Hematopoietic multipotent progenitor cell treated with erythropoietin and hydrocortisone succinate and interleukin-3 and kit ligand, for 4 days (in vitro differentiated cells): ENCODE data around the gene SND1.
"Not testable (repeated sequence)": the region's sequence is repeated elsewhere in the genome, so short reads cannot be mapped to it uniquely, and the experiment has no call there.

Experiments
- DNase-seq: peaks from one replicate; pipeline ENCODE4 v3.0.0-alpha.2; 2015

Gene SND1

DNA sequence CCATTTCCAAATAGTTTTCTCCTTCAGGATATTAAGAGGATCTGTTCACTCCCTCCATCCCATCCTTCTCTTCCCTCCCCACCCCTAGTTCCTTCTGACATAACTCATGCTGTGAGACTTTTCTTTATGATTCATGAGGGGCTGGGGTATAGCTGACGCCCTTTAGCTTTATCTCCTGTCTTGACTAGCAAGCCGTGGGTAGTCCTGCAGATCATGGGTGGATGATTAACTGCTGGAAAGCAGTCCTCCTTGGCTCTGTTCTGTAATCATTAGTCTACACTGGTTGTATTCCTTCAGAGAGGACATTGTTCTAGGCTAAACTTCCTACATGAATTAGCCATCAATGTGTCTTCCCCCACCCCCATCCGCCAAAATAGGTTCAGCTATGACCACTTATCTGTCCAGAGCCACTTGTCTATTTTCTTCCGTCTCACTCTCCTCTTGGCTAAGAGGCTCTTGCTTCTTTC is 243.9 kb downstream of the SND1 start:
- peak; percentile 53 for DNase-seq

DNA sequence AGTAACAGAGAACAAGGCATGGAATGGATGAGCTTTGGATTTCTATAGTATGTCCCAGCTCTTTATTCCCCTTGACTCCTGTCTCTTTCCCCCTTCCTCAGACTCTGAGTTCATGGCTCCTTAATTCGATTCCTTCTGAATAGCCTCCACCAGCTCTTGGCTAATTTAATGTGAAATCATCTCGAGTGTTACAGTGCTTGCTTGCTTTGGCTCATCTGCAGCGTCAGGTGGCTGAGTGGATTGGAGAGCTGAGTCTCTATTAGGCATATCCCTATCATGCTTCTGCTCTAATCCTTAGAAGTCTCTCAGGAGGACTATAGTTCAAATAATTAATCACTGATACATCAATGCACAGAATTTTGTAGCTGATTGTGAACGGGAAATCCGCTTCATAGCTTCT is 244.7 kb downstream of the SND1 start:
- no peak for DNase-seq

DNA sequence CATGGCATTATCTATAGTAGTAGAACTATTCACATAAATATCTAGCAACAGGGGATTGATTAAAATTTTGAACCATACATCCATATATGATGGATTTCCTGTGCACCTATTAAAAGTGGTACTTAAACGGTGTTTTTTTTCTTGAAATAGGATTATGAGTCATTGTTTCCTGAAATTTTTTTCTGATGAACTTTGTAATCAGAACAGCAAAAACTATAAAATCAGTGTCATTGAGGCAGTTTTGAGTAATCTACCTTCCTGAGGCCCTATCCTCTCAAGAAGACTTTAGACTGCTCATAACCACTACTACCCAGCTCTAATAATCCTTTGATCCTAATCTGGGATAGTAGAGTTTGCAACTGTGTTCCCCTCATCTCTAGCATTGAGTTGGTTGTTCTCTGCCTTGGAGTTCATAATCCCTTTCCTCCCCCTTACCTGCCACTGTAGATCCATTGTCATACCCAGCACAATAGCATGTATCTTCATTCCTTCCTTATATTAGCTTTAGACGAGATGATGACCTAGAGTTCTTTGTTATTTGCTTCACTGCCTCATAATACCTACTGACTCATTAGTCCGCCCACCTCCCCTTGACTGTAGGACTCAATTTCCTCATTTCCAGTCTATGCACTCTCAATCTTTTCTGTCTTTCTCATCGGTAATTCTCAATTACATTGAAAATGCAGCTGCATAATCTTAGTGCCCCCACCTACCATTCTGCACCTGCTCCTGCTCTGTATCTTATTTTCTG is 245.9 kb downstream of the SND1 start:
- DNase-seq, result no peak

DNA sequence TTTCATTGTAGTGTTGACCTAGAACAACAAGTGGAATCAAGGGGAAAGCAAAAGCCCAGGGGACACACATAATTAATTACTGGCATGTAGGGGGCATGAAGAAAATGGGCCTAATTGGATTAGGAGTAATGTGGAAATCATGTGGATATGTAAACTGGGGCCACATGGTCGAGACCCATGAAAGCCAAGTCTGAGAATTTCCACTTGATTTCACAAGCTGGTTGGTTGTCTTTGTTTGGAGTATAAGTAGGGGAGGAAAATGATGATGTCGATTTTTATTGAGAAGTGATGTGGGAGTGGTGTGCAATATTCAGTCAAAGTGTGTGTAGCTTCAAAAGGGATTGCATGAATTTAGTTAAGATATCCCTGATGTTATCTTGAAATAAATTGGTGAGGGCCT is 247.4 kb downstream of the SND1 start:
- no peak for DNase-seq

GRCh38 chr7:127900141-127900540 is 248.1 kb downstream of the SND1 start:
- DNase-seq, result no peak

DNA sequence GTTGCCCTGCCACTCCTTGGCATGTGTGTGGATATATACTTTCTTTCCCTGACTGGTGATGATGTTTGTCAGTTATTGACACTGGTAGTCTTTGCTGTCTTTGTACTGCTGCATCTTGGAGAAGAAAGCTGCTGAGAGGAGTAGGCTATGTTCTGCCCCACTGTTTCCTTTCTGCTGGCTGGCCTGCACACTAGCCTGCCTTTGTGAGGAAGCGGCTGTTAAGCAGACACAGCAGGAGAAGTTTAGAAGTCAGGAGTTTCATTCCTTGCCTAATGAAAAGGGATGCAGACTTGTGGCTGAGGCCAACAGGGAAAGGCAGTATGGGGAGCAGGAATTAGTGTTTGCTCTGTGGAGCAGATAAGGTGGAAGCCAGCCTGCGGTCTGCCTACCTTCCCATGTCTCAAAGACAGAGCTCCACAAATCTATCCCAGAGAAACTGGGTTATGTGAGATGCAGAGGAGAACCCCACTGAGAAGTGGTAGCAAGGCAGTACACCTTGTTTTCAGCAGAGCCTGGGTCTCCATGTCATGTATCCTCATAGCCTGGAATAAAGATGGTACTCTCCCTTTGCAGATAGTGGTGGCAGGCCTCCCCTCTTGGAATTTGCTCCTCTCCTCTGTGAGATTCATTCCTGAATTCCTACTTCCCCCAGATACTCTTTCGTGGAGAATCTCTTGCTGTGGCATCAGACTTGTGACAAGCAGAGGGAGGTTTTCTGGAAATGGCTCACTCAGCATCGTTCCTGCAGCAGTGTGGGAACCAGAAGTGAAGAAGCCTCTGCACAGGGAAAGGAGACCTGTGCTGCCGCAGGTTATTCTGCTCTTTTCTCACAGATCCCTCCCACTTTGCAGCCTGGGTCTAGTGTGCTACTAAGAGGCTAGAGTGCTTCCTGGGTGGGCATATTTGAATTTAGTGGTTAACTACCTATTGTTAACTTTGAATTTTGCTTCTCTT is 249.0 kb downstream of the SND1 start:
- DNase-seq, result no peak

GRCh38 chr7:127901895-127902703 is 250.1 kb downstream of the SND1 start:
- DNase-seq, result peak; percentile 52

- DNase-seq, result not testable (repeated sequence)
These were observed 250.8 kb downstream of the SND1 start for GRCh38 chr7:127902753-127903152.

DNA sequence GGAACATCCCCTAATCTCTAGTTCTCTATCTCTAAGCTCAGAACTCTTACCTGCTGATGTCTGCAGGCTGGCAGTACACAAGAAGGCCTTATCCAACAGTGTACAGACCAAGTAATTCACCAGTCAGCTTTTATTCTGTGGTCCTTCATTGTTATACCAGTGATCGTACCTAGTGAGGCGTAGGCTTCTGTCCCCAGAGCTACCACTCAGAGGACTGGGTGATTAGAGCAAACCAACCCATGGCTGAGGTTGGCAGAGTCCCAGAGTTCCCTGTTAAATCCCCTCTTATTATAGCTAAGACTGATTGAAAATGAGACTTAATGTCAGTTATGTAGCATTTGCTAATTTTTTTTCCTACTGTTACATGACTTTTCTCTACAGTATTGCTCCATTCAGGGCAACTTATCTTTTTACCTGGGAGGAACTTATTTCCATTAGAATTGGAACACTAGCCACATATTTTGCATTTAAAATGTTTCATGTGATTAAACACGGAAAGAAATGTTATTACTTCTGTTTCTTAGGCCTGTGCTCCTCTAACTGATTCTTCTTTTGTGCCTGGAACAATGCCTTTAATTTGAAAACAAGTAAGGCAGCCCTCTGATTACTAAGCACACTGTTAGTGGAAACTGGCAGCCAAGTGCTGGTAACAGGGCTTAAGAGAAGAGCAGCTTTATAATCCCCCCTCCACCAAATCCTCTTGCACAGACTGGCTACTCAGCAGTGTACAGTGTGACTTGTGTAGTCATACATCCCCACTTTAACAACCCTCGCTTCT is 252.1 kb downstream of the SND1 start:
- no peak for DNase-seq

- DNase-seq, result no peak
These were observed 252.6 kb downstream of the SND1 start for GRCh38 chr7:127904670-127904985.

- DNase-seq, result no peak
These were observed 253.0 kb downstream of the SND1 start for GRCh38 chr7:127905021-127905420.

- DNase-seq, result no peak
These were observed 253.7 kb downstream of the SND1 start for GRCh38 chr7:127905491-127906330.

GRCh38 chr7:127907110-127908040 is 255.4 kb downstream of the SND1 start:
- DNase-seq, result no peak

DNA sequence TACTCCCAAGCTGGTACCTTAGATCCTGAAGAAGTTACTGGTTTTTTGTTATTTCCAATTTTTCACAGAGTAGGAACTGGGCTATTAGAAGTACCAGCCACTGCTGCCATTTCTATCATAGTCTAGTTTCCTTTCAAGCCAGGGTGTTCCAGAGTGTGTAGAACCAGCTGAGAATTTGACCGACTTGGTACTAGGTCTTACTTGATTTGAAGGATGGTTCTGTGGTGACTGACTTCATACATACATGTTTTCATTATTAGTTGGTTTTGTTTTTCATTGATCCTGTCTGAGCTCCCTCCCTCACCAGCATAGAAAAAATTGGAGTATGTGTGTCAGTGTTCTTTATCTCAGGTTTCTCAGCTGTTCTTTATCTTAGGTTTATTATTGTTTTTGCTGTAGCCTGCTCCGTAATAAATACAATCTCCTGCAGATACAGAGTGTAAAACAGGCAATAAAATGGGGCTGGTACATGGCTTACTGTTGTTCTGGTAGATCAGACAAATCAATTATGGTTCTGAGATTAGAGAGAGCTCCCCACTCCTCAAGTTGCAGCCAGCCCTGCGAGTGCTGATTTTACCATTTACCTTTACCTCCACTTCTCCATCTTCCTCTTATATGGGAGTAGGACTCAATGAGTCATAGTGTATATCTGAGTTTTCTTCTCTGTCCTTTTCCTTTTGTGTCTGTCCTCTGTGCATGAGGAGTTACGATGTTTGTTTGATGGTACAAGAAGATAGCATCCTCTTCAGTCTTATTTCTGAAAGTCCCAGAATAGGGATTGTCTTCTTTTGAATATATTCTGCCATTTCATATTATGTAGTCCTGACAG is 256.6 kb downstream of the SND1 start:
- DNase-seq, result no peak

GRCh38 chr7:127909424-127910152 is 257.6 kb downstream of the SND1 start:
- DNase-seq, result no peak

DNA sequence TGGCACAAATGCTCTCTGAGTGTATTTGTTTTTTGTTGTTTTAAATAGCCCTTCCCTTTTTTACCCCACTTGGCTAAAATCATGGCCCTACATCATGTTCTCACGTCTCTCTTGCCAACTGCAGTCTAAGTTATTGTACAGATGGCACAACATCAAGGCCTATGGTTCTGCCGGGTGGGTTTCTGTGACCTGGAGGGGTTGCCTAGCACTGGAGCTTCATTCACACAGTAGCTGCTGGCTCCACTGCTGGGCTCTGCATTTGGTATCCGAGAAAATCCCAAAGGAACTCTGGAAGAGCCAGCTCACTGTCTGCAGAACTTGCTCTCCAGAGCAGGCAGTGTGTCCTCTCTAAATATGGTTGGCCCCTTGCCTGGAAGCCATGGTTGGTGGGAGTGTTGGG is 258.7 kb downstream of the SND1 start:
- no peak for DNase-seq

DNA sequence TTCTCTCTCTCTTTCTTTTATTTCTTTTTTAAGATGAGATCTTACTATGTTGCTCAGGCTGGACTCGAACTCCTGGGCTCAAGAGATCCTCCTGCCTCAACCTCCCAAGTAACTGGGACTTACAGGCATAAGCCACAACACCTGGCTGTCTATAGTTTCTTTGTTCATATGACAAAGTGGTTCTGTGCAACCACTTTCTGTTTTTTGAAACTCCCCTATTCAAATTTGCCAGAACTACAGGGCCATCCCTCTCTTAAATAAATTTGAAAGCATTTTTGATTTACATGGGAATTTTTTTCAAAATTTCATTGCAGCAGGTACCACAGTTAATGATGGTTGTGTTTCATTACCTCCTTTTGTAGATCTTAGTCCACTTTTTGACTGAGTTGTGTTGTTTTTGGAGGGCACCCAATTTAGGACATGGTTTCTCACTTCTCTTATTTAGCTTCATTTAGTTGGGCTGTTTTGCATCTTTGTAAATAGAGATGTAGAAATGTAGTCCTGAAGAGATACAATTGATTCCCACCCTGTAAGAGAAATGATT is 260.0 kb downstream of the SND1 start:
- no peak for DNase-seq

DNA sequence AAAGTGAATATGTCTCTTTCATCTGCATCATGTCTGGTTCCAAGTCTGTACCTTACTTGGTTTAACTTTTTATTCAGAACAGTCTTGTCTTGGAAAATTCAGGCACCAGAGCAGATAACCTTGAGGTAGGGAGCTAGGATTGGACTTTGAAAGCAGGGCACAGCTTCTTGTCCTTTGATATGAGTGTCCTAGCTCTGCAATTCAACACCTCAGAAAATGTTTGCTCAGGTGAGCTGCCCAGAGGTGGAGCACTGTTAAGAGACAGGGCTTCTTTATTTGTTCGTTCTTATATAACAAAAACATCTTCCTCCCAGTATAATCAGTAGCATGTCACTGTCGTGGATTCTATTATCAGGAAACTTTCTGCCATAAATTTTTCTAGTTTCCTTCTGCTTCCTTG is 260.9 kb downstream of the SND1 start:
- no peak for DNase-seq
